DND-41 (cell line): Measurements from ENCODE around the gene NPTXR.

Source experiments
- ATAC-seq: fragments of 200-7000 bp; cut with Tn5 transposase; 3 replicates; pipeline ENCODE4 v1.9.1; 2021; ENCODE audit warnings: low read depth; ENCODE audit not compliant: insufficient read depth
- DNase-seq: peaks from one replicate; pipeline ENCODE4 v3.0.0-alpha.2; 2020
- H2AFZ ChIP-seq: 2 replicates; pipeline ENCODE4 v1.6.0; 2012; ENCODE audit warnings: low read depth, low read length
- H3K27ac ChIP-seq: 2 replicates; pipeline ENCODE4 v1.5.1; 2012; ENCODE audit warnings: low read length, inconsistent platforms
- H3K27me3 ChIP-seq: fragments of 200-600 bp; sonication (generic); 2 replicates; pipeline ENCODE4 v1.6.0; 2012; ENCODE audit warnings: low read length, mild to moderate bottlenecking, inconsistent platforms; ENCODE audit not compliant: insufficient read depth, poor library complexity
- H3K36me3 ChIP-seq: 2 replicates; pipeline ENCODE4 v1.5.1; 2012; ENCODE audit warnings: low read length, inconsistent platforms; ENCODE audit not compliant: insufficient read depth
- H3K4me1 ChIP-seq: 2 replicates; pipeline ENCODE4 v1.5.1; 2012; ENCODE audit warnings: mild to moderate bottlenecking, low read length; ENCODE audit not compliant: insufficient read depth
- H3K4me2 ChIP-seq: 2 replicates; pipeline ENCODE4 v1.6.0; 2012; ENCODE audit warnings: mild to moderate bottlenecking, moderate library complexity, low read length, inconsistent platforms; ENCODE audit not compliant: insufficient read depth
- H3K4me3 ChIP-seq, 2 experiments: fragments of 200-600 bp in 1 of 2; shearing (Covaris generic) in 1 of 2; 2 replicates each; pipeline ENCODE4 v1.5.1; 2012 to 2016; ENCODE audit warnings: inconsistent platforms in 2 of 2, low read length in 2 of 2, mild to moderate bottlenecking in 2 of 2, low read depth in 1 of 2, moderate library complexity in 1 of 2
- H3K79me2 ChIP-seq: 2 replicates; pipeline ENCODE4 v1.6.0; 2012; ENCODE audit warnings: low read length, inconsistent platforms; ENCODE audit not compliant: insufficient read depth
- H3K9ac ChIP-seq: 2 replicates; pipeline ENCODE4 v1.6.0; 2012; ENCODE audit warnings: low read depth, mild to moderate bottlenecking, inconsistent platforms, low read length, moderate library complexity
- H3K9me3 ChIP-seq: 2 replicates; pipeline ENCODE4 v1.5.1; 2012; ENCODE audit warnings: low read length, moderate library complexity, mild to moderate bottlenecking, inconsistent platforms; ENCODE audit not compliant: insufficient read depth, severe bottlenecking
- H4K20me1 ChIP-seq: 2 replicates; pipeline ENCODE4 v1.6.0; 2012; ENCODE audit warnings: low read length; ENCODE audit not compliant: insufficient read depth
- CTCF ChIP-seq: IDR thresholded peaks from 2 replicates; pipeline ENCODE4 v1.5.1; 2012; ENCODE audit warnings: borderline replicate concordance, low read length, moderate library complexity, mild to moderate bottlenecking; ENCODE audit not compliant: poor library complexity, severe bottlenecking; ENCODE audit errors: extremely low read depth
- EZH2 ChIP-seq: IDR thresholded peaks from 3 replicates; pipeline ENCODE4 v1.6.1; 2012; ENCODE audit warnings: borderline replicate concordance, low read depth, mild to moderate bottlenecking, moderate library complexity, low read length, inconsistent platforms; ENCODE audit not compliant: severe bottlenecking

Gene NPTXR

GRCh38 chr22:38841211-38841610, 2.6 kb downstream of the NPTXR start:
- Histone ChIP-seq H3K4me3 (no peak overlapping the region), H2AFZ (no peak overlapping the region), H3K9ac (no peak overlapping the region), H4K20me1 (peaks cover 15% of the 10 kb centered on the region), H3K4me1 (0 out of 2 replicates have a peak, but pooled peaks cover 5% of the 10 kb centered on the region), H3K36me3 (no peaks in the 10 kb centered on the region), H3K27ac (no peak overlapping the region), H3K27me3 (peaks cover 53% of the 10 kb centered on the region), H3K4me2 (no peak overlapping the region), H3K9me3 (no peaks in the 10 kb centered on the region), H3K79me2 (no peaks in the 10 kb centered on the region)
- no peak for DNase-seq
- TF ChIP-seq EZH2 (no peak), CTCF (no peak)
- ATAC-seq = no peak

GRCh38 chr22:38840129-38840528, 3.7 kb downstream of the NPTXR start:
- no peak overlapping the region for H3K9ac ChIP-seq
- ATAC-seq (no peak), DNase-seq (no peak)
- H3K9me3 ChIP-seq = no peaks in the 10 kb centered on the region
- no peaks in the 10 kb centered on the region for H3K79me2 ChIP-seq
- no peak overlapping the region for H2AFZ ChIP-seq
- H3K4me2 ChIP-seq = no peak overlapping the region
- H3K27me3 ChIP-seq = peaks cover 48% of the 10 kb centered on the region
- no peak overlapping the region for H3K27ac ChIP-seq
- TF ChIP-seq CTCF (no peak), EZH2 (no peak)
- peaks cover 11% of the 10 kb centered on the region; the same call in 1 of the 2 replicates for H4K20me1 ChIP-seq
- no peak overlapping the region for H3K4me3 ChIP-seq
- H3K4me1 ChIP-seq = 0 out of 2 replicates have a peak, but pooled peaks cover 5% of the 10 kb centered on the region
- H3K36me3 ChIP-seq = no peaks in the 10 kb centered on the region

DNA sequence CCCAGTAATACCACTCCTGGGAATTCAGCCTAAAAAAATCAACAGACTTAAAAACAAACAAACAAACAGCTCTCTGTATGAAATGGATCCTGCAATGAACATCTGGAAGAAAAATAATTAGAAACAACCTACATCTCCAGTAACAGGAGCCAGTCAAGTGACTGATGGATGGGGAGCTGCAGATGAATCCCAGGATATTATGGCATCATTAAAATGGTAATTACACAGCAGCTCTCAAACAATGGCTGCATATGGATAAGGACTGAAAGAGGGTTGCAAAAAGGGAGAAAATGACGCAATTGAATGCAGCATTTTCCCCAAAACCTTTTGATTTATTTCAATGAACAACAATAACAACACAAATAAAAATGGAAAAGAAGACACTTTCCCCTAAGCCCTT, 4.1 kb downstream of the NPTXR start:
- Histone ChIP-seq H3K36me3 (no peaks in the 10 kb centered on the region), H3K27ac (no peak overlapping the region), H3K4me2 (no peak overlapping the region), H2AFZ (no peak overlapping the region), H3K4me1 (0 out of 2 replicates have a peak, but pooled peaks cover 5% of the 10 kb centered on the region), H4K20me1 (0 out of 2 replicates have a peak, but pooled peaks cover 11% of the 10 kb centered on the region), H3K9ac (no peak overlapping the region), H3K9me3 (no peaks in the 10 kb centered on the region), H3K79me2 (no peaks in the 10 kb centered on the region), H3K4me3 (no peak overlapping the region), H3K27me3 (peaks cover 44% of the 10 kb centered on the region)
- ATAC-seq (no peak), DNase-seq (no peak)
- TF ChIP-seq EZH2 (no peak), CTCF (no peak)

- Histone ChIP-seq H3K4me1 (no peaks in the 10 kb centered on the region), H4K20me1 (0 out of 2 replicates have a peak, but pooled peaks cover 7% of the 10 kb centered on the region), H3K79me2 (no peaks in the 10 kb centered on the region), H3K4me3 (no peak overlapping the region), H3K9me3 (no peaks in the 10 kb centered on the region), H2AFZ (no peak overlapping the region), H3K27me3 (peaks cover 26% of the 10 kb centered on the region), H3K4me2 (no peak overlapping the region), H3K36me3 (no peaks in the 10 kb centered on the region), H3K27ac (no peak overlapping the region), H3K9ac (no peak overlapping the region)
- ATAC-seq = no peak
- no peak for TF ChIP-seq CTCF
- no peak for TF ChIP-seq EZH2
- no peak for DNase-seq
Measured at GRCh38 chr22:38837414-38837928, 6.4 kb downstream of the NPTXR start.
